DOHH2 (cell line): Measurements from ENCODE around the gene MYL12B.

Experiments
- H3F3A ChIP-seq: fragments of 200-600 bp; sonication (generic), shearing (Covaris generic); 2 replicates; pipeline ENCODE4 v1.6.0; 2016; ENCODE audit warnings: antibody characterized with exemption, mild to moderate bottlenecking; ENCODE audit not compliant: control insufficient read depth, insufficient read depth
- H3K27ac ChIP-seq: fragments of 200-600 bp; sonication (generic); 2 replicates; pipeline ENCODE4 v1.5.1; 2014; ENCODE audit warnings: low read depth, mild to moderate bottlenecking, low read length, moderate library complexity
- H3K27me3 ChIP-seq: fragments of 200-600 bp; sonication (generic); 2 replicates; pipeline ENCODE4 v1.6.1; 2014; ENCODE audit warnings: mild to moderate bottlenecking, low read length, mixed read lengths; ENCODE audit not compliant: control insufficient read depth
- H3K36me3 ChIP-seq: fragments of 200-600 bp; sonication (generic); 2 replicates; pipeline ENCODE4 v1.6.1; 2014; ENCODE audit warnings: mild to moderate bottlenecking, low read length, moderate library complexity, mixed read lengths; ENCODE audit not compliant: control insufficient read depth
- H3K4me1 ChIP-seq: fragments of 200-600 bp; sonication (generic); 2 replicates; pipeline ENCODE4 v1.6.1; 2014; ENCODE audit warnings: mild to moderate bottlenecking, low read length, mixed read lengths; ENCODE audit not compliant: control insufficient read depth
- H3K4me2 ChIP-seq: fragments of 200-600 bp; sonication (generic); 2 replicates; pipeline ENCODE4 v1.6.0; 2014; ENCODE audit warnings: mild to moderate bottlenecking, low read length, moderate library complexity
- H3K4me3 ChIP-seq: fragments of 200-600 bp; sonication (generic); 2 replicates; pipeline ENCODE4 v1.5.1; 2014; ENCODE audit warnings: mild to moderate bottlenecking, low read length, mixed read lengths
- H3K79me2 ChIP-seq: fragments of 200-600 bp; sonication (generic); 2 replicates; pipeline ENCODE4 v1.6.1; 2014; ENCODE audit warnings: mild to moderate bottlenecking, low read length, mixed read lengths; ENCODE audit not compliant: control insufficient read depth
- H3K9me2 ChIP-seq: fragments of 200-600 bp; sonication (generic); replicated peaks from 2 replicates; pipeline ENCODE4 v1.6.1; 2014; ENCODE audit warnings: mild to moderate bottlenecking, low read length, mixed read lengths; ENCODE audit not compliant: control insufficient read depth
- H3K9me3 ChIP-seq: fragments of 200-600 bp; sonication (generic); 2 replicates; pipeline ENCODE4 v1.6.1; 2014; ENCODE audit warnings: antibody characterized with exemption, low read length, mixed read lengths; ENCODE audit not compliant: control insufficient read depth, insufficient read depth
- H4K20me1 ChIP-seq: fragments of 200-600 bp; sonication (generic); 2 replicates; pipeline ENCODE4 v1.6.0; 2014; ENCODE audit warnings: low read depth, mild to moderate bottlenecking, antibody characterized with exemption, low read length, moderate library complexity; ENCODE audit not compliant: control insufficient read depth, insufficient read depth
- EZH2phosphoT487 ChIP-seq: fragments of 200-600 bp; sonication (generic); IDR thresholded peaks from 2 replicates; pipeline ENCODE4 v1.6.1; 2017; ENCODE audit warnings: borderline replicate concordance, mild to moderate bottlenecking, antibody characterized with exemption, low read length, moderate library complexity, mixed read lengths
- TF ChIP-seq, protein P1 (sequence below): fragments of 200-600 bp; sonication (generic); IDR thresholded peaks from one replicate; pipeline ENCODE4 v1.5.1; 2014; ENCODE audit warnings: antibody characterized with exemption, mild to moderate bottlenecking, low read depth, low read length; ENCODE audit not compliant: poor library complexity, severe bottlenecking

MYL12B gene

DNA sequence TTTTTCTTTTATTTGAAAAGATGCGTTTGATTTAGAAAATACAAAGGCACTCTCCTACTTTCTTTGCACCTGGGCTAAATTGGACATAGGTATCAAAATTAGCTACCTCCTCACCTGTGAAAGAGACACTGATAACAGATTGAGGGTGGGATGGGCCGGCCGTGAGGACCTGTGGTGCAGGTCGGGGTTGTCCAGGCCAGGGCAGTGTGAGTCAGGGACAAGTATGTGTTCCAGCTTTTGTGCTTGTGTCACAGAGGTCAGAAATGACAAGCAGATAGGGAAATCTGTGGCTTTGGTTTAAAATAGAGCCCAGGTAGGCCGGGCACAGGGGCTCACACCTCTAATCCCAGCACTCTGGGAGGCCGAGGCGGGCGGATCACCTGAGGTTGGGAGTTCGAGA is 22.6 kb downstream of the MYL12B start:
- no peak overlapping the region for H3K4me2 ChIP-seq
- peaks cover 11% of the 10 kb centered on the region; the same call in 1 of the 2 replicates for H3F3A ChIP-seq
- peaks cover 8% of the 10 kb centered on the region for H3K36me3 ChIP-seq
- H4K20me1 ChIP-seq: no peaks in the 10 kb centered on the region
- H3K4me1 ChIP-seq: peaks cover 14% of the 10 kb centered on the region
- no peak for TF ChIP-seq EZH2phosphoT487
- TF ChIP-seq, protein P1, sequence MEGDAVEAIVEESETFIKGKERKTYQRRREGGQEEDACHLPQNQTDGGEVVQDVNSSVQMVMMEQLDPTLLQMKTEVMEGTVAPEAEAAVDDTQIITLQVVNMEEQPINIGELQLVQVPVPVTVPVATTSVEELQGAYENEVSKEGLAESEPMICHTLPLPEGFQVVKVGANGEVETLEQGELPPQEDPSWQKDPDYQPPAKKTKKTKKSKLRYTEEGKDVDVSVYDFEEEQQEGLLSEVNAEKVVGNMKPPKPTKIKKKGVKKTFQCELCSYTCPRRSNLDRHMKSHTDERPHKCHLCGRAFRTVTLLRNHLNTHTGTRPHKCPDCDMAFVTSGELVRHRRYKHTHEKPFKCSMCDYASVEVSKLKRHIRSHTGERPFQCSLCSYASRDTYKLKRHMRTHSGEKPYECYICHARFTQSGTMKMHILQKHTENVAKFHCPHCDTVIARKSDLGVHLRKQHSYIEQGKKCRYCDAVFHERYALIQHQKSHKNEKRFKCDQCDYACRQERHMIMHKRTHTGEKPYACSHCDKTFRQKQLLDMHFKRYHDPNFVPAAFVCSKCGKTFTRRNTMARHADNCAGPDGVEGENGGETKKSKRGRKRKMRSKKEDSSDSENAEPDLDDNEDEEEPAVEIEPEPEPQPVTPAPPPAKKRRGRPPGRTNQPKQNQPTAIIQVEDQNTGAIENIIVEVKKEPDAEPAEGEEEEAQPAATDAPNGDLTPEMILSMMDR: no peak
- no peak overlapping the region for H3K4me3 ChIP-seq
- H3K27ac ChIP-seq: no peak overlapping the region
- no peaks in the 10 kb centered on the region for H3K9me2 ChIP-seq
- peaks cover 4% of the 10 kb centered on the region; the same call in 1 of the 2 replicates for H3K9me3 ChIP-seq
- H3K27me3 ChIP-seq: no peaks in the 10 kb centered on the region
- no peaks in the 10 kb centered on the region for H3K79me2 ChIP-seq

DNA sequence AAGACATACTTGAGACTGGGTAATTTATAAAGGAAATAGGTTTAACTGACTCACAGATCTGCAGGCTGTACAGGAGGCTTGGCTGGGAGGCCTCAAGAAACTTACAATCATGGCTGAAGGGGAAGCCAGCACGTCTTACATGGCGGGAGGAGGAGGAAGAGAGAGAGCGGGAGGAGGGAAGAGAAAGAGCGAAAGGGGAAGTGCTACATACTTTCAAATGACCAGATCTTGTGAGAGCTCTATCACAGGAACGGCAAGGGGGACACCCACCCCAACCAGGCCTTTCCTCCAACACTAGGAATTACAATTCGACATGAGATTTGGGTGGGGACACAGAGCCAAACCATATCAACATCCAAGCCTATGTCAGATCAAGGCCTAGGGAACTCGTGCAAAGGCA is 24.2 kb downstream of the MYL12B start:
- H3K27ac ChIP-seq: no peak overlapping the region
- H3K4me3 ChIP-seq: no peak overlapping the region
- H3K9me3 ChIP-seq: peaks cover 7% of the 10 kb centered on the region; the same call in 1 of the 2 replicates
- no peaks in the 10 kb centered on the region for H3K27me3 ChIP-seq
- H3K79me2 ChIP-seq: no peaks in the 10 kb centered on the region
- H3K9me2 ChIP-seq: no peaks in the 10 kb centered on the region
- 0 out of 2 replicates have a peak, but pooled peaks cover 4% of the 10 kb centered on the region for H3K4me1 ChIP-seq
- H3F3A ChIP-seq: no peaks in the 10 kb centered on the region
- H3K4me2 ChIP-seq: no peak overlapping the region
- H4K20me1 ChIP-seq: no peaks in the 10 kb centered on the region
- TF ChIP-seq, protein P1: no peak
- TF ChIP-seq EZH2phosphoT487: no peak
- H3K36me3 ChIP-seq: no peaks in the 10 kb centered on the region

DNA sequence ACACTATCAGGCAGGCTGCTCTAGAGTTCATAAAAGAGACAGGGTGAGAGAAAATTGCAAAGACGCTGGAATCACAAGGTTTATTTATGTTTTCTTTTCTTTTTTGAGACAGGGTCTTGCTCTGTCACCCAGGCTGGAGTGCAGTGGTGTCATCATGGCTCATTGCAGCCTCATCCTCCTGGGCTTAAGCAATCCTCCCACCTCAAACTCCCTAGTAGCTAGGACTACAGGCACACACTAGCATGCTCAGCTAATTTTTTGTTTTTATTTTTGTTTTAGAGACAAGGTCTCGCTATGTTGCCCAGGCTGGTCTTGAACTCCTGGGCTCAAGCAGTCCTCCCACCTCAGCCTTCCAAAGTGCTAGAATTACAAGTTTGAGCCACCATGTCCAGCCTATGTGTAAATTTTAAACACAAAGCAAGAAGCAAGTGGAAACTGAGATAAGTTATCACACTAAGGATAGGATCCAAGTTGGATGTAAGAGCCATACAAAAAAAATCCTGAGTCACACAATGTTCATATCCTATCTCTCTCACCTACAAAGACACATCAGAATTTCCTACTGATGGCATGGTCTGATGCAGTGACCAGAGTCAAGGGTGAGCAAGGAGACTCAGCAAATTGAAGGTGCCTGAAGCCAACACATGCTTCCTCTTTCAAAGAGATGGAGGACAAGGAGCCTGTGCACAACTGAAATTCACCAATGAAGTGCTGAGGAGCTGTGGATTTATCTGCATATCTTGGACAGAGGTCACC is 31.4 kb downstream of the MYL12B start:
- Histone ChIP-seq H3K4me2 (no peak overlapping the region), H3K4me1 (peaks cover 3% of the 10 kb centered on the region; the same call in 1 of the 2 replicates), H4K20me1 (no peaks in the 10 kb centered on the region), H3K36me3 (no peaks in the 10 kb centered on the region), H3K9me3 (0 out of 2 replicates have a peak, but pooled peaks cover 2% of the 10 kb centered on the region), H3K27ac (no peak overlapping the region), H3K9me2 (no peaks in the 10 kb centered on the region), H3K79me2 (no peaks in the 10 kb centered on the region), H3F3A (no peaks in the 10 kb centered on the region), H3K4me3 (no peak overlapping the region), H3K27me3 (no peaks in the 10 kb centered on the region)
- TF ChIP-seq, protein P1: no peak
- TF ChIP-seq EZH2phosphoT487: no peak
